IMR-90 (cell line): ENCODE measurements around the gene PODNL1. TPM values are rescaled to one million over a fixed set of nuclear protein-coding genes. Genes with fewer than 3 reads are reported as not detected.

ENCODE experiments used
- ATAC-seq: fragments of 200-7000 bp; cut with Tn5 transposase; 2 replicates; pipeline ENCODE4 v1.9.1; 2020; ENCODE audit warnings: low read depth, mild to moderate bottlenecking, moderate library complexity
- BruUV-seq: library from RNA; stranded (reverse); fragments of 400-500 nt; replicated peaks from 2 replicates; lab custom pipeline; 2021; lab: Mats Ljungman, UMichigan
- CTCF ChIA-PET: fragments of 300-600 bp; formaldehyde crosslinking; extraction: SDS; loops from one replicate; lab custom pipeline; 2021; ENCODE audit warnings: antibody characterized with exemption; lab: Yijun Ruan, JAX
- POLR2A ChIA-PET: fragments of 300-600 bp; sonication (Branson Sonifier 250); formaldehyde crosslinking; loops from one replicate; lab custom pipeline; 2022; ENCODE audit warnings: antibody characterized with exemption; ENCODE audit not compliant: unreplicated experiment; lab: Charles Lee
- DNase-seq: peaks from one replicate; pipeline ENCODE4 v3.0.0; 2013
- H2AFZ ChIP-seq: replicated peaks from 2 replicates; pipeline ENCODE3; 2013; ENCODE audit warnings: low read length, mild to moderate bottlenecking; ENCODE audit not compliant: poor library complexity
- H2AK5ac ChIP-seq: 2 replicates; pipeline ENCODE4 v1.6.1; 2013; ENCODE audit warnings: low read depth, low read length, inconsistent platforms
- H2AK9ac ChIP-seq: replicated peaks from 2 replicates; pipeline ENCODE3; 2013; ENCODE audit warnings: mild to moderate bottlenecking, low read depth, low read length, moderate library complexity; ENCODE audit not compliant: poor library complexity
- H2BK120ac ChIP-seq: 2 replicates; pipeline ENCODE4 v1.6.1; 2013; ENCODE audit warnings: low read depth, low read length, inconsistent platforms
- H2BK15ac ChIP-seq: 3 replicates; pipeline ENCODE4 v1.6.1; 2013; ENCODE audit warnings: low read depth, low read length, inconsistent platforms
- H2BK20ac ChIP-seq: 2 replicates; pipeline ENCODE4 v1.6.1; 2013; ENCODE audit warnings: low read depth, mild to moderate bottlenecking, inconsistent platforms, low read length, moderate library complexity
- H2BK5ac ChIP-seq: 2 replicates; pipeline ENCODE4 v1.6.1; 2013; ENCODE audit warnings: mild to moderate bottlenecking, low read depth, low read length, inconsistent platforms; ENCODE audit not compliant: poor library complexity, severe bottlenecking
- H3K14ac ChIP-seq: replicated peaks from 2 replicates; pipeline ENCODE4 v1.6.1; 2013; ENCODE audit warnings: low read depth, low read length, inconsistent platforms
- H3K18ac ChIP-seq: 2 replicates; pipeline ENCODE4 v1.6.1; 2013; ENCODE audit warnings: low read depth, low read length, control low read depth
- H3K23ac ChIP-seq: 2 replicates; pipeline ENCODE4 v1.6.1; 2013; ENCODE audit warnings: low read depth, low read length, inconsistent platforms
- H3K27ac ChIP-seq: 2 replicates; pipeline ENCODE4 v1.5.1; 2013; ENCODE audit warnings: mild to moderate bottlenecking, control low read depth, low read length; ENCODE audit not compliant: insufficient read depth
- H3K27me3 ChIP-seq: 2 replicates; pipeline ENCODE4 v1.6.1; 2013; ENCODE audit warnings: low read length; ENCODE audit not compliant: control insufficient read depth, insufficient read depth
- H3K36me3 ChIP-seq: 2 replicates; pipeline ENCODE4 v1.6.1; 2013; ENCODE audit warnings: low read length, mixed read lengths; ENCODE audit not compliant: control insufficient read depth, insufficient read depth
- H3K4ac ChIP-seq: 2 replicates; pipeline ENCODE4 v1.6.1; 2013; ENCODE audit warnings: low read depth, low read length, inconsistent platforms
- H3K4me1 ChIP-seq: 2 replicates; pipeline ENCODE4 v1.6.1; 2013; ENCODE audit warnings: low read length, mixed read lengths; ENCODE audit not compliant: control insufficient read depth, insufficient read depth
- H3K4me2 ChIP-seq: 2 replicates; pipeline ENCODE4 v1.6.1; 2013; ENCODE audit warnings: low read depth, mild to moderate bottlenecking, control low read depth, low read length, moderate library complexity
- H3K4me3 ChIP-seq: 2 replicates; pipeline ENCODE4 v1.5.1; 2013; ENCODE audit warnings: low read depth, mild to moderate bottlenecking, control low read depth, low read length, moderate library complexity; ENCODE audit not compliant: insufficient read depth
- H3K56ac ChIP-seq: 2 replicates; pipeline ENCODE4 v1.6.1; 2013; ENCODE audit warnings: low read length, inconsistent platforms; ENCODE audit not compliant: insufficient read depth; ENCODE audit errors: extremely low read depth
- H3K79me1 ChIP-seq, 2 experiments: 2 replicates each; pipeline ENCODE4 v1.6.1; 2013; ENCODE audit warnings: low read length in 2 of 2, inconsistent platforms in 1 of 2, low read depth in 1 of 2
- H3K9ac ChIP-seq: 2 replicates; pipeline ENCODE4 v1.6.1; 2013; ENCODE audit warnings: low read depth, low read length, control low read depth
- H3K9me1 ChIP-seq: 2 replicates; pipeline ENCODE4 v1.6.1; 2013; ENCODE audit warnings: low read length, inconsistent platforms; ENCODE audit not compliant: insufficient read depth
- H3K9me3 ChIP-seq: 2 replicates; pipeline ENCODE4 v1.6.1; 2013; ENCODE audit warnings: low read length; ENCODE audit not compliant: control insufficient read depth, insufficient read depth
- H4K20me1 ChIP-seq: 2 replicates; pipeline ENCODE4 v1.6.1; 2013; ENCODE audit warnings: low read length, inconsistent platforms; ENCODE audit not compliant: insufficient read depth
- H4K5ac ChIP-seq: 2 replicates; pipeline ENCODE4 v1.6.1; 2013; ENCODE audit warnings: mild to moderate bottlenecking, low read depth, low read length, control low read depth
- H4K8ac ChIP-seq, 2 experiments: 2 replicates each; pipeline ENCODE4 v1.6.1; 2013; ENCODE audit warnings: low read depth in 2 of 2, low read length in 2 of 2, control low read depth in 1 of 2, inconsistent platforms in 1 of 2
- H4K91ac ChIP-seq: 2 replicates; pipeline ENCODE4 v1.6.1; 2013; ENCODE audit warnings: low read depth, low read length, inconsistent platforms; ENCODE audit not compliant: insufficient read depth
- CHD1 ChIP-seq: IDR thresholded peaks from 2 replicates; pipeline ENCODE4 v1.6.1; 2012; ENCODE audit warnings: low read depth, low read length, improper control_type of control experiment
- ELK1 ChIP-seq: fragments of 150-350 bp; IDR thresholded peaks from 2 replicates; pipeline ENCODE4 v1.6.1; 2016; ENCODE audit warnings: low read depth, mild to moderate bottlenecking, low read length, moderate library complexity, borderline replicate concordance
- MXI1 ChIP-seq: IDR thresholded peaks from 2 replicates; pipeline ENCODE4 v1.6.1; 2012; ENCODE audit warnings: low read depth, mild to moderate bottlenecking, low read length, moderate library complexity, borderline replicate concordance
- RAD21 ChIP-seq: IDR thresholded peaks from 2 replicates; pipeline ENCODE4 v1.6.1; 2012; ENCODE audit warnings: low read length, improper control_type of control experiment
- RFX5 ChIP-seq: IDR thresholded peaks from 2 replicates; pipeline ENCODE4 v1.8.0; 2012; ENCODE audit warnings: low read depth, mild to moderate bottlenecking, low read length, moderate library complexity
- SMC3 ChIP-seq: fragments of 150-350 bp; IDR thresholded peaks from 2 replicates; pipeline ENCODE4 v1.6.1; 2016; ENCODE audit warnings: low read depth, mild to moderate bottlenecking, antibody characterized with exemption, low read length, moderate library complexity
- WGBS, 2 experiments: methylation state at CpG; one replicate each; pipeline versions ENCODE4 v1.1.5 to v1.1.7; 2013; ENCODE audit warnings: missing lambda C conversion rate in 2 of 2; ENCODE audit not compliant: insufficient read length in 1 of 2; ENCODE audit errors: extremely low coverage in 2 of 2; 5-methylcytosine and 5-hydroxymethylcytosine counted together
- dilution Hi-C: fragments of 300-500 bp; cut with HindIII; formaldehyde crosslinking; loops from one replicate; pipeline ENCODE4 v1.14.3; 2018; ENCODE audit warnings: low sequenced_read_pairs; ENCODE audit not compliant: unreplicated experiment
- in situ Hi-C: fragments of 300-500 bp; cut with MboI; formaldehyde crosslinking; loops from 3 replicates; pipeline ENCODE4 v1.14.3; 2019; ENCODE audit warnings: low sequenced_read_pairs, inconsistent platforms, mixed read lengths
- intact Hi-C: fragments of 100-400 bp; cut with micrococcal nuclease; formaldehyde crosslinking; loops from 2 replicates; pipeline ENCODE4 v1.10.0; 2022
- polyA plus RNA-seq, 3 experiments: library from polyadenylated mRNA; depleted of rRNA; stranded (reverse); fragments of >200 nt; gene quantifications; 2 replicates each; pipeline ENCODE4 v1.2.3, GENCODE V29; 2012; ENCODE audit warnings: low replicate concordance in 1 of 3
- total RNA-seq: library from RNA; depleted of rRNA; stranded (reverse); fragments of >200 nt; gene quantifications from 2 replicates; pipeline ENCODE4 v1.2.3, GENCODE V29; 2012
- TF ChIP-seq, protein P1 (sequence below): conservative IDR thresholded peaks from 2 replicates; pipeline ENCODE4 v1.5.1; 2012; ENCODE audit warnings: mild to moderate bottlenecking, low read depth, low read length, improper control_type of control experiment

Gene PODNL1
- total and polyA plus RNA-seq, 2 of the 4 experiments (the other 2 are of a cell fraction): under 0.01 to 2.4 TPM

DNA sequence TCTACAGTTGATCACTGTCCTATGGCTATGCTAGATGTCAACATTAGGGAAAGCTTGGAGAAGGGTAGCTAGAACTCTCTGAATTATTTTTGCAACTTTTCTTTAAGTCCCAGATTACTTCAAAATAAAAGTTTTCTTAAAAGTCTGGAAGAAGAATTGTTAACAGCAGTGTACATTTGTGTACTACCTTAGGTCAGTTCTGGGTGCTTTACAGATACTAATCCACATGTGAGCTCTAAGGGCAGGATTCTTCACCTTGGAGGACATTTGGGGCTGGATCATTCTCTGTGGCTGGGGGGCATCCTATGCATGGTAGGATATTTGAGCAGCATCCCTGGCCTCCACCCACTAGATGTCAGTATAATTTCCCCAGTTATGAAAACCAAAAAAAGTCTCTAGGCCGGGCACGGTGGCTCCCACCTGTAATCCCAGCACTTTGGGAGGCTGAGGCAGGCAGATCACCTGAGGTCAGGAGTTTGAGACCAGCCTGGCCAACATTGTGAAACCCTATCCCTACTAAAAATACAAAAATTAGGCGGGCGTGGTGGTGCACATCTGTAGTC lies 35.1 kb downstream of the PODNL1 start:
- no peak for ATAC-seq
- 93% methylated on average over 2 of the region's 4 CpGs; no CpG with 5 or more reads in 1 of the 2 experiments for WGBS, 2 experiments
- Histone ChIP-seq H3K9me3 (no peaks in the 10 kb centered on the region), H3K4me2 (no peak overlapping the region), H3K36me3 (no peaks in the 10 kb centered on the region), H3K79me1 (peaks cover 6 to 8% of the 10 kb centered on the region in 2 experiments), H2BK5ac (no peak overlapping the region), H4K20me1 (peaks cover 3% of the 10 kb centered on the region; the same call in 1 of the 2 replicates), H4K5ac (no peak overlapping the region), H4K91ac (no peak overlapping the region), H4K8ac (no peak overlapping the region), H3K18ac (no peak overlapping the region), H3K4me1 (peaks cover 3% of the 10 kb centered on the region), H2BK20ac (no peak overlapping the region), H3K27me3 (peaks cover 2% of the 10 kb centered on the region; the same call in 1 of the 2 replicates), H2AK5ac (no peak overlapping the region), H3K14ac (no peak overlapping the region), H2BK15ac (no peak overlapping the region), H3K4ac (no peak overlapping the region), H2AK9ac (no peak overlapping the region), H2BK120ac (no peak overlapping the region), H3K23ac (no peak overlapping the region), H3K4me3 (no peak overlapping the region), H3K9me1 (peaks cover 2% of the 10 kb centered on the region), H3K9ac (no peak overlapping the region), H3K56ac (no peak overlapping the region), H3K27ac (no peak overlapping the region), H2AFZ (no peak overlapping the region)
- POLR2A ChIA-PET: no interaction called here
- CTCF ChIA-PET: interaction anchor here (0.6 to 0.7 kb wide), 2 partner anchors 10 to 14 kb away, joined by 3 read pairs; no protein-coding TSS in a partner anchor
- dilution Hi-C loops (no loop called here), in situ Hi-C loops (no loop called here), intact Hi-C loops (no loop called here)
- DNase-seq: no peak
- TF ChIP-seq ELK1 (no peak), RFX5 (no peak), SMC3 (0 out of 2 replicates have a peak, but pooled peaks have one; percentile 16), RAD21 (no peak), CHD1 (no peak), MXI1 (no peak)
- TF ChIP-seq, protein P1, sequence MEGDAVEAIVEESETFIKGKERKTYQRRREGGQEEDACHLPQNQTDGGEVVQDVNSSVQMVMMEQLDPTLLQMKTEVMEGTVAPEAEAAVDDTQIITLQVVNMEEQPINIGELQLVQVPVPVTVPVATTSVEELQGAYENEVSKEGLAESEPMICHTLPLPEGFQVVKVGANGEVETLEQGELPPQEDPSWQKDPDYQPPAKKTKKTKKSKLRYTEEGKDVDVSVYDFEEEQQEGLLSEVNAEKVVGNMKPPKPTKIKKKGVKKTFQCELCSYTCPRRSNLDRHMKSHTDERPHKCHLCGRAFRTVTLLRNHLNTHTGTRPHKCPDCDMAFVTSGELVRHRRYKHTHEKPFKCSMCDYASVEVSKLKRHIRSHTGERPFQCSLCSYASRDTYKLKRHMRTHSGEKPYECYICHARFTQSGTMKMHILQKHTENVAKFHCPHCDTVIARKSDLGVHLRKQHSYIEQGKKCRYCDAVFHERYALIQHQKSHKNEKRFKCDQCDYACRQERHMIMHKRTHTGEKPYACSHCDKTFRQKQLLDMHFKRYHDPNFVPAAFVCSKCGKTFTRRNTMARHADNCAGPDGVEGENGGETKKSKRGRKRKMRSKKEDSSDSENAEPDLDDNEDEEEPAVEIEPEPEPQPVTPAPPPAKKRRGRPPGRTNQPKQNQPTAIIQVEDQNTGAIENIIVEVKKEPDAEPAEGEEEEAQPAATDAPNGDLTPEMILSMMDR: 0 out of 2 replicates have a peak, but pooled peaks have one; percentile 30
- BruUV-seq: no TSS peak
